ENCODE results near the gene LPAR3. TPM values are rescaled to one million over a fixed set of nuclear protein-coding genes. Genes with fewer than 3 reads are reported as not detected.

The LPAR3 gene
- total and polyA plus RNA-seq, 9 donors: 0.20 to 22.7 (median 2.5) TPM

DNA sequence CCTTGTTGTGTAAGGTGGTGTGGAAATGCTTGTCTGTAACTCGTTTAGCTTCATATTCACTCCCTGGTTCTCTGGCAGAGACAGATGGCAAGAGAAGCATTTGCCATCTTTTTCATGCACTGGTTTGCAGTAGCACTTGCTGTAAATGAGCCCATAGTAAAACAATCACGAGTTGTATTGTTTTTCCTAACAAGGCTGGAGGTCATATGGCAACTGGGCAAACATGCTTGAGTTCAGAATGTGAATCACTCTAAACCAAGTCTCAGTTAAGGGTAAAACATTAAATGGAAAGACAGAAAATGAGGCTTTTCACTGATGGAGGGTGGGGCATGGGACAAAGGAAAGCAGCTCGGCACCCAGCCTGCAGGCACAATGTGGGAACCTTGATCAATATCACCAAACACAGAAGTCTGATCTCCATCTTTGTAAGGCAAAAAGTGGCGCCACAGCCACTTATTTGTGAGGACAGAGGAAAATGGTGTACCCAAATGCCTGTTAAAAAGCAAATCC is 26.5 kb upstream of the LPAR3 start:
- DNase-seq: no peak
- H3K27ac ChIP-seq: no peak overlapping the region
- TF ChIP-seq EP300 (IDR thresholded peaks at IDR 0.05): no peak
- TF ChIP-seq POLR2A (IDR thresholded peaks at IDR 0.05): no peak
- TF ChIP-seq, protein P1, sequence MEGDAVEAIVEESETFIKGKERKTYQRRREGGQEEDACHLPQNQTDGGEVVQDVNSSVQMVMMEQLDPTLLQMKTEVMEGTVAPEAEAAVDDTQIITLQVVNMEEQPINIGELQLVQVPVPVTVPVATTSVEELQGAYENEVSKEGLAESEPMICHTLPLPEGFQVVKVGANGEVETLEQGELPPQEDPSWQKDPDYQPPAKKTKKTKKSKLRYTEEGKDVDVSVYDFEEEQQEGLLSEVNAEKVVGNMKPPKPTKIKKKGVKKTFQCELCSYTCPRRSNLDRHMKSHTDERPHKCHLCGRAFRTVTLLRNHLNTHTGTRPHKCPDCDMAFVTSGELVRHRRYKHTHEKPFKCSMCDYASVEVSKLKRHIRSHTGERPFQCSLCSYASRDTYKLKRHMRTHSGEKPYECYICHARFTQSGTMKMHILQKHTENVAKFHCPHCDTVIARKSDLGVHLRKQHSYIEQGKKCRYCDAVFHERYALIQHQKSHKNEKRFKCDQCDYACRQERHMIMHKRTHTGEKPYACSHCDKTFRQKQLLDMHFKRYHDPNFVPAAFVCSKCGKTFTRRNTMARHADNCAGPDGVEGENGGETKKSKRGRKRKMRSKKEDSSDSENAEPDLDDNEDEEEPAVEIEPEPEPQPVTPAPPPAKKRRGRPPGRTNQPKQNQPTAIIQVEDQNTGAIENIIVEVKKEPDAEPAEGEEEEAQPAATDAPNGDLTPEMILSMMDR (IDR thresholded peaks at IDR 0.05): no peak
- no peaks in the 10 kb centered on the region for H3K9me3 ChIP-seq
- no peak overlapping the region for H3K4me3 ChIP-seq
- H3K36me3 ChIP-seq: no peaks in the 10 kb centered on the region
- no peaks in the 10 kb centered on the region for H3K4me1 ChIP-seq (ENCODE audit: insufficient read depth)
- WGBS, 3 donors: 46 to 47% (median 47%) methylated on average over 4 of the region's 4 CpGs
- intact Hi-C loops (cut with DNase I): no loop called here
- H3K27me3 ChIP-seq: no peaks in the 10 kb centered on the region

DNA sequence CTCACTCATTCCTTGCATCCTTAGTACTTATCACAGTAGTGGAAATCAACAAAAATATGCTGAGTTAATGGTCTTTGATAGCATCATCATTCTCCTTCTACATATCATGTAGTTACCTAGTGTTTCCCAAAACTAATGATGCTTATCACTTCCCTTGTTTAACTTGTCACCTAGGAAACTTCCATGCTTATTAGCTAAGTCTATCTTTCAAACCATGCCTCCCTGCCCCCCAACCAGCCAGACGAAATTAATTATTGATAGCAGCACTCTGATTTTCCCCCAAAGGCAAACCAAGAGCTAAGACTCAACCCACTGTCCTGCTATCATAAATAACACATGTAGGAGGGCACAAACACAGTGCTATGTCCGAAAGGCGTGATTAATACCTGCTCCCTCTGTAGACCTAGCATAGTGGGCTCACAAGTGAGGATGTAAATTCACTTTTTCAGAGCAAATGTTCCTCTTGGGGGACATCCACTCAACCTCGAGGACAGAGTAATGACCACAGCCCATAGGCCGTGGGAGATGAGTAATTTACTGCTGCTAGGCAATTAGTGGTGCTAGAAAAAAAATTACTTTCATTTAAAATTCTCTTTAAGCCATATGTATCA is 25.8 kb upstream of the LPAR3 start:
- 33 to 52% (median 43%) methylated on average over 5 of the region's 5 CpGs for WGBS, 3 donors
- no peak for DNase-seq
- TF ChIP-seq, protein P1 (IDR thresholded peaks at IDR 0.05): no peak
- TF ChIP-seq POLR2A (IDR thresholded peaks at IDR 0.05): no peak
- no peak for TF ChIP-seq EP300 (IDR thresholded peaks at IDR 0.05)
- Histone ChIP-seq H3K9me3 (no peaks in the 10 kb centered on the region), H3K36me3 (no peaks in the 10 kb centered on the region), H3K4me1 (ENCODE audit: insufficient read depth) (no peaks in the 10 kb centered on the region), H3K27me3 (no peaks in the 10 kb centered on the region), H3K27ac (no peak overlapping the region), H3K4me3 (no peak overlapping the region)
- intact Hi-C loops (cut with DNase I): no loop called here

DNA sequence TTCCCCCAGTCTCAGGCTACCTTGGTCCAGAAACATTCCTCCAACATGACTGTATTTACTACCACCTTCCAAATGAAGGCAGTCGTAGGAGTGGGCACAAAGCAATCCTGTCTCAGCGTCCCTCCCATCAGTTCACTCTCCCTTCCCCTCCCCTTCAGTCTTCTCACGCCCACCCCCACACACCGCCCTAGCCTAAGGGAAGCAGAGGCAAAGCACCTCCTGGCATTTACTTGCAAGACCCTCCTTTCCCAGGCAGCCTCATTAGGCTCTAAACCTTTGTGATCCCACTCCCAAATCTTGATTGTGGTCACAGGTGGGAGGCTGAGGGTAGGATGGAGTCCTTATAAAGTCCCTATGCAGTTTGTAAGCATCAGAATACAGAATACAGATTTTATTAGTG is 23.9 kb upstream of the LPAR3 start:
- Histone ChIP-seq H3K4me3 (no peak overlapping the region), H3K9me3 (no peaks in the 10 kb centered on the region), H3K36me3 (no peaks in the 10 kb centered on the region), H3K27me3 (no peaks in the 10 kb centered on the region), H3K27ac (no peak overlapping the region), H3K4me1 (ENCODE audit: insufficient read depth) (no peaks in the 10 kb centered on the region)
- intact Hi-C loops (cut with DNase I): no loop called here
- no peak for TF ChIP-seq EP300 (IDR thresholded peaks at IDR 0.05)
- TF ChIP-seq, protein P1 (IDR thresholded peaks at IDR 0.05): no peak
- TF ChIP-seq POLR2A (IDR thresholded peaks at IDR 0.05): no peak
- no peak for DNase-seq
- WGBS, 3 donors: 29 to 42% (median 33%) methylated on average over 4 of the region's 4 CpGs

DNA sequence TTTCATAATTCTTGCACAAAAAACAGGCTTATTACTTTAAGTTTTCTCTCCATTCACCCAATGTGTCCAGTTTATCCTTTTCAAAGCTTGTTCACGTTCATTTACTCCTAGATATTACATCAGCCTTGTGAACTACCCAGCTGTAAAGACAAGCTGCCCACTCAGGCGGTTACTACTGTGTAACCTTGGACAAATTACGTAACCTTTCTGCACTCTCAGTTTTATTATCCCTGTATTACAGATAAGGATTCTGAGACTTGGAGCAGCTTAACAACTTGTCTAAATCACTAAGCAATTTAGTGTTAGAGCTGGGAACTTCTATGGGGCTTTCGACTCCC is 20.5 kb upstream of the LPAR3 start:
- no peak for DNase-seq

More for the DNA sequence above, 20.5 kb upstream of the LPAR3 start:
- 2 to 6% (median 5%) methylated on average over 4 of the region's 4 CpGs for WGBS, 3 donors
- H3K27ac ChIP-seq: no peak overlapping the region
- H3K4me3 ChIP-seq: no peak overlapping the region
- H3K9me3 ChIP-seq: no peaks in the 10 kb centered on the region
- no peaks in the 10 kb centered on the region for H3K36me3 ChIP-seq
- intact Hi-C loops (cut with DNase I): no loop called here
- no peaks in the 10 kb centered on the region for H3K4me1 ChIP-seq (ENCODE audit: insufficient read depth)
- H3K27me3 ChIP-seq: no peaks in the 10 kb centered on the region
- TF ChIP-seq EP300 (IDR thresholded peaks at IDR 0.05) (no peak), POLR2A (IDR thresholded peaks at IDR 0.05) (no peak)
- TF ChIP-seq, protein P1 (IDR thresholded peaks at IDR 0.05): no peak
